Heart right ventricle (tissue), 16 donors: ENCODE measurements around the gene PANK2. TPM values are rescaled to one million over a fixed set of nuclear protein-coding genes. Genes with fewer than 3 reads are reported as not detected.

ENCODE experiments used
- ATAC-seq, 8 donors: fragments of 200-7000 bp; cut with Tn5 transposase; one replicate each; pipeline ENCODE4 v1.9.1; 2020; ENCODE audit warnings: mild to moderate bottlenecking in 8 of 8, moderate library complexity in 8 of 8, moderate number of reproducible peaks in 1 of 8
- DNase-seq, 2 donors: peaks; one replicate each; pipeline ENCODE4 v3.0.0-alpha.2; 2020
- H3K27ac ChIP-seq, 10 donors: fragments of 200-600 bp; sonication (generic) in 2 of 10; one replicate each; pipeline versions ENCODE4 v1.5.0 to v1.8.0; 2020 to 2022; ENCODE audit warnings: mild to moderate bottlenecking in 3 of 10
- H3K27me3 ChIP-seq, 7 donors: fragments of 200-600 bp; one replicate each; pipeline ENCODE4 v1.8.0; 2021 to 2022; ENCODE audit warnings: mild to moderate bottlenecking in 2 of 7
- H3K36me3 ChIP-seq, 9 donors: fragments of 200-600 bp; sonication (generic) in 1 of 9; one replicate each; pipeline versions ENCODE4 v1.5.0 to v1.8.0; 2020 to 2022; ENCODE audit warnings: mild to moderate bottlenecking in 2 of 9
- H3K4me1 ChIP-seq, 9 donors: fragments of 200-600 bp; sonication (generic) in 1 of 9; one replicate each; pipeline versions ENCODE4 v1.5.0 to v1.8.0; 2020 to 2022; ENCODE audit warnings: mild to moderate bottlenecking in 4 of 9
- H3K4me3 ChIP-seq, 10 donors: fragments of 200-600 bp; sonication (generic) in 2 of 10; one replicate each; pipeline versions ENCODE4 v1.5.0 to v1.8.0; 2020 to 2022; ENCODE audit warnings: mild to moderate bottlenecking in 7 of 10, moderate library complexity in 2 of 10
- H3K9me3 ChIP-seq, 11 donors: fragments of 200-600 bp in 10 of 11; sonication (generic) in 2 of 11; one replicate each; pipeline versions ENCODE4 v1.5.0 to v1.8.0; 2013 to 2022; ENCODE audit warnings: mild to moderate bottlenecking in 2 of 11, control low read depth in 1 of 11, moderate library complexity in 1 of 11
- WGBS, 2 donors: extraction: QIAGEN DNeasy Blood & Tissue Kit; methylation state at CpG; one replicate each; pipeline ENCODE4 v1.1.7; 2013; ENCODE audit warnings: inconsistent platforms in 1 of 2; 5-methylcytosine and 5-hydroxymethylcytosine counted together
- intact Hi-C, 10 donors: fragments of 100-400 bp; cut with DNase I; formaldehyde crosslinking; loops; one replicate each; pipeline versions ENCODE4 v1.11.1 to v1.14.2; 2022
- polyA plus RNA-seq, 2 donors: library from polyadenylated mRNA; stranded (reverse); fragments of 200-250 nt; gene quantifications; one replicate each; pipeline ENCODE4 v1.2.3, GENCODE V29; 2013
- total RNA-seq, 10 donors: library from RNA; stranded (reverse); fragmentation: NEBNext Ultra II Directional in 3 of 10; extraction: Animal tissue kit (Norgen Biotek cat#: 25700) in 3 of 10; gene quantifications; one replicate each; pipeline versions ENCODE4 v1.2.1 to v1.2.4, GENCODE V29; 2021 to 2023
- TF ChIP-seq, protein P1 (sequence below), 9 donors: fragments of 200-600 bp; sonication (generic) in 2 of 9; IDR thresholded peaks; one replicate each; pipeline versions ENCODE4 v1.5.0 to v1.8.0; 2021 to 2022; ENCODE audit warnings: antibody characterized with exemption in 9 of 9, mild to moderate bottlenecking in 5 of 9, moderate library complexity in 1 of 9
- donor health status: Arrhythmogenic right ventricular cardiomyopathy.
- donor health status: ischemic (EF 13 %, LVEDD 7.1; RV severe dilation, severe dysfunction).
- donor health status: healthy with polysubstance abuse.
- donor health status: DM: no; HTN: yes; CAD: no.
- donor health status: DM: no; HTN: no; CAD: no.
- donor health status: ischemic (EF 25% LVEDD 6.9; RV normal size, moderate dysfunction).
- donor health status: ischemic (EF 25% LVEDD 5.7; RV mildly dilated, moderate dysfunction).
- donor health status: healthy.
- donor health status: DM: yes; HTN: yes; CAD: no.
- donor health status: Ischemic cardiomyopathy.
- donor health status: ischemic (EF 35%, LVEDD 5.7; RV mildly dilated, moderate dysfunction).
- donor health status: nonischemic (EF 11% LVEDD 7.7; RV severe dilation, severe dysfunction).
- donor health status: DM: yes; HTN: yes; CAD: no.
- donor health status: PGD.
- donor health status: ischemic (EF 29% LVEDD 5.4; RV normal size, mild dysfunction).
- donor health status: nonischemic (EF 23%, LVEDD 6.1; RV moderate dilation, normal function).

PANK2 gene
- total and polyA plus RNA-seq, 12 donors = 12.2 to 25.1 (median 17.9) TPM

DNA sequence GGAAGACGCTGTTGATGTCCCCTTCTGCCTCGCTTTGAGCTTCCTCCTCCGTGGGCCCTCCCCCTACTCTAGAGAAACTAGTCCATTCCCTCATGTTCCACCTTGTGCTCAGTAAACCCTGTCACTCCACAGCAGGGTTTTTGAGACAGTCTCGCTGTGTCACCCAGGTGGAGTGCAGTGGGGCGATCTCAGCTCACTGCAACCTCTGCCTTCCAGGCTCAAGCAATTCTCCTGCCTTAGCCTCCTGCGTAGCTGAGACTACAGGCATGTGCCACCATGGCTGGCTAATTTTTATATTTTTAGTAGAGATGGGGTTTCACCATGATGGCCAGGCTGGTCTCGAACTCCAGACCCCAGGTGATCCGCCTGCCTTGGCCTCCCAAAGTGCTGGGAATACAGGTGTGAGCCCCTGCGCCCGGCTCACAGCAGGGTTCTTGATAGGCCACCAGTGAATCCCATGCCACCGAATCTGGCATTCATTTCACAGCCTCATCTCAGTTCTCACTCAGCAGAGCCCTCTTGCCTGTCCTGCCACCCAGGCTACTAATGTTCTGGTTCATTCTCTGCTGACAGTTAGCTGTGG, 36.0 kb downstream of the PANK2 start:
- TF ChIP-seq, protein P1, sequence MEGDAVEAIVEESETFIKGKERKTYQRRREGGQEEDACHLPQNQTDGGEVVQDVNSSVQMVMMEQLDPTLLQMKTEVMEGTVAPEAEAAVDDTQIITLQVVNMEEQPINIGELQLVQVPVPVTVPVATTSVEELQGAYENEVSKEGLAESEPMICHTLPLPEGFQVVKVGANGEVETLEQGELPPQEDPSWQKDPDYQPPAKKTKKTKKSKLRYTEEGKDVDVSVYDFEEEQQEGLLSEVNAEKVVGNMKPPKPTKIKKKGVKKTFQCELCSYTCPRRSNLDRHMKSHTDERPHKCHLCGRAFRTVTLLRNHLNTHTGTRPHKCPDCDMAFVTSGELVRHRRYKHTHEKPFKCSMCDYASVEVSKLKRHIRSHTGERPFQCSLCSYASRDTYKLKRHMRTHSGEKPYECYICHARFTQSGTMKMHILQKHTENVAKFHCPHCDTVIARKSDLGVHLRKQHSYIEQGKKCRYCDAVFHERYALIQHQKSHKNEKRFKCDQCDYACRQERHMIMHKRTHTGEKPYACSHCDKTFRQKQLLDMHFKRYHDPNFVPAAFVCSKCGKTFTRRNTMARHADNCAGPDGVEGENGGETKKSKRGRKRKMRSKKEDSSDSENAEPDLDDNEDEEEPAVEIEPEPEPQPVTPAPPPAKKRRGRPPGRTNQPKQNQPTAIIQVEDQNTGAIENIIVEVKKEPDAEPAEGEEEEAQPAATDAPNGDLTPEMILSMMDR (IDR thresholded peaks at IDR 0.05) = no peak
- Histone ChIP-seq H3K9me3 (no peaks in the 10 kb centered on the region), H3K4me3 (no peak overlapping the region), H3K4me1 (peaks cover 0 to 84% (median 30%) of the 10 kb centered on the region in 9 donors), H3K27ac (no peak overlapping the region), H3K27me3 (no peaks in the 10 kb centered on the region), H3K36me3 (peaks cover 0 to 59% (median 4%) of the 10 kb centered on the region in 9 donors)
- 91 to 96% methylated on average over 11 of the region's 11 CpGs for WGBS, 2 donors
- ATAC-seq (no peak), DNase-seq (no peak)
- intact Hi-C loops = no loop called here

DNA sequence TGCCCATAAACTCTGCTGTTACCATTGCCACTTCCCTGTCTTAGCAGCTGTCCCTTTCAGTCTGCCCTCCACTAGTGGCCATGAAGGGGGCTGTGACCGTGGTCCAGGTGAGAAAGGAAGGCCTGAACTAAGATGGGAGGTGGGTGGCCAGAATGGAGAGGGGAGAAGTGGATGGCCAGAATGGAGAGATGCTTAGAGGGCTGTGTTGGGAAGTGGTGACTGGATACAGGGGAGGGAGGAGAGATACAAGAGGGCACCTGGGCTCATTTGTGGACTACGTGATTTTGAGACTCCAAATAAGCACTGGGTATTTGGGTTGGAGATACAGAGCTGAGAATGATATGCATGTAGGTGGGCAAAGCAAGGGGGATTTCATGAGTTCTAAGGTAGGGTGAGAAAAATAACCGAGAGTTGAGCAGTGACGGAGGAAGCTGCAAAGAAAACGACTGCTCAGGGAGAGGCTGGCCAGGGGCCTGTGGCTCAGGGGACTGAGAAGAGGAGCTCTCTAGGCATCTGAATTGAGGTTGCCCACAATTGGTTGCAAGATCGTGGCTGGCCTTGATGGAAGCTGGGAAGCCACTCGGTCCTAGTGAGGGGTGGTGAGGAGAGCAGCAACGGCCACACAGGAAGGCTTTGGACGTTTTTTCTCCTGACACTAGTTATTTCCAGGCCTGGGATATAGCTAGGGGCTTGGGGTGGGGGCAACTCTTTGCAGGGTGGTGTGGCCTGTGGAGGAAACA, 36.9 kb downstream of the PANK2 start:
- intact Hi-C loops = no loop called here
- H3K4me1 ChIP-seq = peaks cover 0 to 92% (median 35%) of the 10 kb centered on the region in 9 donors
- no peak for ATAC-seq

DNA sequence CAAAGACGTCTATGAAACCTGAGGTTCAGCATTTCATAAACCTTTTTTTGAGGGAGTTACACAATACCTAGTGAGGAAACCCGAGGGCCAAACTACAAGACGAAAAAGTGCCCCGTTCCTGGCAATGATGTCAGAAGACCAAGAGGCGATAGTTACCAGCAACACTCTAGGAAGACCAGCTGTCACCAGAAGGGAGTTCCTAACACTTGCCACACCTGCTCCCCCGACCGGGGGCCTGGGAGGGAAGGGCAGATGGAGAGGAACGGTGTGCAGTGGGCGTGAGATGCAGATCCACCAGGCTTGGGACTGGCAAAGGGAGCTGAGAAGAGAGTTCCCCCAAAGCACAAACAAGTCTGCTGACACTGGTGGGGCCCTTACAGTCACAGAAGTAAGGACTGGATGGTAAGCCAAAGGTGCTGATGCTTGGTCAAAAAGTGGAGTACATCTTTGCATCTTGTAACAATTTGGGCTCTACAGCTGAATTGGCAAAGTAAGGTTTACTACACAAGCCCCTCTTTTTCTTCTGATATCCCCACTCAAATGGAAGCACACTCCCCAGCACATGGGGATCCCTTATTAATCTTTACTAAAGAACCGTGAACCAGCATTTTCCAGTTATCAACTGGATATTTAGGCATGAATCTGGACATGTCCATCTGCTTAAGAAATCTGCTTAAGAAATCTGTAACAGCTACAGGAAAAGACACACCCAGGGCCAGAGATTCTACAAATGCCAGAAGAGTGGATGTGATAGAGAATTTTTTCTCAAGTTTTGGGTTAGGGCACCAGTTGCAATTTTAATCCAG, 38.5 kb downstream of the PANK2 start:
- H3K4me1 ChIP-seq = peaks cover 5 to 97% (median 49%) of the 10 kb centered on the region in 9 donors
- intact Hi-C loops = no loop called here

More for the DNA sequence above, 36.9 kb downstream of the PANK2 start:
- H3K9me3 ChIP-seq = no peaks in the 10 kb centered on the region
- no peak for DNase-seq
- no peaks in the 10 kb centered on the region for H3K27me3 ChIP-seq
- 70 to 73% methylated on average over 9 of the region's 9 CpGs for WGBS, 2 donors
- peaks cover 0 to 50% (median 4%) of the 10 kb centered on the region in 9 donors for H3K36me3 ChIP-seq
- H3K27ac ChIP-seq = peak overlapping the region in 1 of 10 donors; percentile 8
- no peak overlapping the region for H3K4me3 ChIP-seq
- TF ChIP-seq, protein P1 (IDR thresholded peaks at IDR 0.05) = no peak

More for the DNA sequence above, 38.5 kb downstream of the PANK2 start:
- Histone ChIP-seq H3K36me3 (peaks cover 0 to 34% (median 4%) of the 10 kb centered on the region in 9 donors), H3K9me3 (no peaks in the 10 kb centered on the region), H3K27me3 (no peaks in the 10 kb centered on the region), H3K4me3 (no peak overlapping the region), H3K27ac (peak overlapping the region in 6 of 10 donors; percentile 34 to 69 (median 48))
- WGBS, 2 donors = 47 to 50% methylated on average over 10 of the region's 10 CpGs
- ATAC-seq (peak in 2 of 8 donors; percentile 4 to 39), DNase-seq (no peak)
- TF ChIP-seq, protein P1 (IDR thresholded peaks at IDR 0.05) = no peak
